B cell (primary cell): ENCODE results near the gene SHC4. TPM values are rescaled to one million over a fixed set of nuclear protein-coding genes. Genes with fewer than 3 reads are reported as not detected.

Source experiments
- ATAC-seq: fragments of 200-7000 bp; cut with Tn5 transposase; one replicate; pipeline ENCODE4 v1.10.0; 2021; ENCODE audit warnings: low read depth, mild to moderate bottlenecking, moderate number of reproducible peaks, moderate library complexity
- CTCF ChIA-PET: fragments of 350-600 bp; sonication (Branson Sonifier 250); formaldehyde crosslinking; loops from one replicate; lab custom pipeline; 2021; ENCODE audit warnings: antibody characterized with exemption, inconsistent platforms; lab: Charles Lee
- POLR2A ChIA-PET: fragments of 350-600 bp; sonication (Branson Sonifier 250); formaldehyde crosslinking; loops from one replicate; lab custom pipeline; 2021; ENCODE audit warnings: antibody characterized with exemption; lab: Charles Lee
- DNase-seq: peaks from one replicate; pipeline ENCODE4 v3.0.0; 2013
- H2AFZ ChIP-seq: 2 replicates; pipeline ENCODE4 v1.6.1; 2012; ENCODE audit warnings: mild to moderate bottlenecking, low read depth, low read length; ENCODE audit not compliant: insufficient read depth, poor library complexity, severe bottlenecking
- H3K27ac ChIP-seq, 2 donors: 1 replicate in 1 of 2; 2 replicates in 1 of 2; pipeline ENCODE4 v1.5.1; 2012 to 2013; ENCODE audit warnings: low read length in 2 of 2, mild to moderate bottlenecking in 2 of 2, moderate library complexity in 1 of 2
- H3K27me3 ChIP-seq, 4 experiments: fragments of 200-600 bp in 1 of 4; sonication (generic) in 1 of 4; replicated peaks in 1 of 4; 1 replicate in 2 of 4; 2 replicates in 2 of 4; pipeline versions ENCODE4 v1.6.1 to v1.7.0; 2013 to 2016; ENCODE audit warnings: low read length in 3 of 4, mild to moderate bottlenecking in 2 of 4, mixed read lengths in 1 of 4, moderate library complexity in 1 of 4; ENCODE audit not compliant: insufficient read depth in 4 of 4, control insufficient read depth in 3 of 4; ENCODE audit errors: control extremely low read depth in 1 of 4
- H3K36me3 ChIP-seq, 2 experiments: replicated peaks in 1 of 2; 1 replicate in 1 of 2; 2 replicates in 1 of 2; pipeline versions ENCODE4 v1.6.1 to v1.7.1; 2013; ENCODE audit warnings: low read length in 1 of 2; ENCODE audit not compliant: insufficient read depth in 2 of 2, control insufficient read depth in 1 of 2; ENCODE audit errors: control extremely low read depth in 1 of 2, extremely low read depth in 1 of 2
- H3K4me1 ChIP-seq, 2 donors: fragments of 200-600 bp in 1 of 2; sonication (generic) in 1 of 2; 1 replicate in 1 of 2; 2 replicates in 1 of 2; pipeline versions ENCODE4 v1.5.1 to v1.6.1; 2013 to 2017; ENCODE audit warnings: low read length in 2 of 2; ENCODE audit not compliant: control insufficient read depth in 2 of 2, insufficient read depth in 2 of 2
- H3K4me2 ChIP-seq: replicated peaks from 2 replicates; pipeline ENCODE3; 2012; ENCODE audit warnings: mild to moderate bottlenecking, low read depth, low read length; ENCODE audit not compliant: poor library complexity, severe bottlenecking
- H3K4me3 ChIP-seq, 5 experiments: fragments of 200-600 bp in 1 of 5; sonication (generic) in 1 of 5; 1 replicate in 3 of 5; 2 replicates in 2 of 5; pipeline versions ENCODE4 v1.5.1 to v1.7.0; 2011 to 2016; ENCODE audit warnings: low read length in 4 of 5, mild to moderate bottlenecking in 4 of 5, low read depth in 2 of 5, control low read depth in 1 of 5, moderate library complexity in 1 of 5; ENCODE audit not compliant: insufficient read depth in 1 of 5; ENCODE audit errors: control extremely low read depth in 1 of 5, extremely low read depth in 1 of 5
- H3K79me2 ChIP-seq: fragments of 200-600 bp; sonication (generic); one replicate; pipeline ENCODE4 v1.6.0; 2016; ENCODE audit warnings: low read length; ENCODE audit not compliant: control insufficient read depth, insufficient read depth
- H3K9ac ChIP-seq: fragments of 200-600 bp; sonication (generic); 2 replicates; pipeline ENCODE4 v1.6.1; 2017; ENCODE audit warnings: mild to moderate bottlenecking, low read length, moderate library complexity
- H3K9me3 ChIP-seq, 3 donors: one replicate each; pipeline versions ENCODE4 v1.6.1 to v1.7.1; 2013; ENCODE audit warnings: low read length in 2 of 3; ENCODE audit not compliant: control insufficient read depth in 2 of 3, insufficient read depth in 1 of 3; ENCODE audit errors: control extremely low read depth in 1 of 3
- H4K20me1 ChIP-seq: 2 replicates; pipeline ENCODE4 v1.6.0; 2012; ENCODE audit warnings: mild to moderate bottlenecking, low read length; ENCODE audit not compliant: insufficient read depth, control insufficient read depth, poor library complexity, severe bottlenecking
- H3K27ac Mint-ChIP-seq: one replicate; pipeline ENCODE4 v1.8.0; 2021; ENCODE audit warnings: mixed read lengths
- H3K27me3 Mint-ChIP-seq: one replicate; pipeline ENCODE4 v1.8.0; 2021; ENCODE audit warnings: mixed read lengths
- H3K4me1 Mint-ChIP-seq: one replicate; pipeline ENCODE4 v1.8.0; 2021; ENCODE audit warnings: mixed read lengths
- H3K4me3 Mint-ChIP-seq: one replicate; pipeline ENCODE4 v1.8.0; 2021; ENCODE audit warnings: mixed read lengths
- H3K9me3 Mint-ChIP-seq: one replicate; pipeline ENCODE4 v1.8.0; 2022; ENCODE audit warnings: mixed read lengths; ENCODE audit not compliant: insufficient read depth
- EZH2 ChIP-seq: IDR thresholded peaks from 2 replicates; pipeline ENCODE4 v1.6.1; 2012; ENCODE audit warnings: borderline replicate concordance, low read depth, mild to moderate bottlenecking, moderate library complexity, low read length; ENCODE audit not compliant: insufficient read depth, poor library complexity, severe bottlenecking
- WGBS: methylation state at CpG from one replicate; pipeline ENCODE4 v1.1.5; 2013; ENCODE audit warnings: missing lambda C conversion rate; ENCODE audit not compliant: insufficient coverage; 5-methylcytosine and 5-hydroxymethylcytosine counted together
- intact Hi-C: fragments of 100-400 bp; cut with micrococcal nuclease; formaldehyde crosslinking; loops from one replicate; pipeline ENCODE4 v1.10.0; 2022
- polyA plus RNA-seq: library from polyadenylated mRNA; depleted of rRNA; stranded (reverse); fragments of >200 nt; gene quantifications from 2 replicates; pipeline ENCODE4 v1.2.3, GENCODE V29; 2012
- total RNA-seq, 2 donors: library from RNA; stranded (reverse); fragments of 120-200 nt in 1 of 2; gene quantifications; 1 replicate in 1 of 2; 2 replicates in 1 of 2; pipeline versions ENCODE4 v1.2.3 to v1.2.4, GENCODE V29; 2013 to 2022
- TF ChIP-seq, protein P1 (sequence below): fragments of 200-600 bp; IDR thresholded peaks from one replicate; pipeline ENCODE4 v1.8.0; 2022; ENCODE audit warnings: antibody characterized with exemption, mild to moderate bottlenecking

SHC4 gene
- total and polyA plus RNA-seq, 2 donors (not counting 1 experiment from before 2014, with no cell fraction given), result 0.04 to 0.69 TPM

DNA sequence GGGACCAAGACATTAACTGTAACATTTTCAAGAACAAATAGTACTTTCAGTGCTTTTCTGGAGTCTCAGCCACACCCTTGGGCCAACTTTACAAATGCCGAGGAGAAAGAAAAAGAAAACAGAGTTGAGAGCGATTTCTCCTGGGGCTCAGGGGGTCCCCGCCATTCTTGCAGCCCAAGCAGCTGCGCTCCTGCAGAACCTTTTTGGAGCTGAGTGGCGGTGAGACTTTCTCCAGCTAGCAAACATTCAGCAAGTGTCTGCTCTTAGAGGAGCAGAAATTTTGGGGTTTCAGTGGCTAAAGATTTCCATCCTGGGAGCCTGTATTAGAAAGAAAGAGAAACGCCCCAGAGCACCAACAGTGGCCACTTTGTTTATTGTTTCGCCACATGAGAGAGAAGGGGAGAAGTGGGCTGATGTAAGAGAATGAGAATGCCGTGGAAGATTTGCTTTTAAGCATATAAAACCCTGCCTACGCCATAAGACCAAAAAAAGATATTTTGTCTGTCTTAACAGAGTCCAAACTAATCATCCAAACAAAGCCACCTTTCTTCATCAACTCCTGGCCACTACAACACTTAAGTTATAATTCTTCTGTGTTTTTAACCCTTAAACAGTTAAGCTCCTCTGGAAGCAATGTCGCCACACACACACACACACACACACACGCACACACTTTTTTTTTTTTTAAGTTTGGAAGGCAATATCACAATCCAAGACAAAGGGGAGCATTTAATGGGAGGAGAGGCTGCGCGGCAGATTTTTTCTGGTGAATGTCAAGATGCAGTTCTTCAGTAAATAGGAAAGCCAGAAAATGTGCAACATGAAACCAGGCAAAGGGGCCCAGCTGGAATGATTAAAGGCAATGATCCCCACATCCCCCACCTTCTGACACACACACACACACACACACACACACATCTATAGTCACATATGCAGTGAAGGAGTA is 66.6 kb downstream of the SHC4 start:
- DNase-seq (no peak), ATAC-seq (no peak)
- Histone ChIP-seq H3K27ac (no peak overlapping the region), H2AFZ (no peak overlapping the region), H3K9ac (no peak overlapping the region), H3K79me2 (no peaks in the 10 kb centered on the region), H4K20me1 (no peaks in the 10 kb centered on the region), H3K4me1 (no peaks in the 10 kb centered on the region), H3K9me3 (no peaks in the 10 kb centered on the region), H3K36me3 (no peaks in the 10 kb centered on the region), H3K4me2 (no peak overlapping the region), H3K27me3 (peaks cover 0 to 12% (median 2%) of the 10 kb centered on the region in 4 experiments), H3K4me3 (no peak overlapping the region)
- intact Hi-C loops, result no loop called here
- no peak overlapping the region for H3K4me3 Mint-ChIP-seq
- CTCF ChIA-PET, result interaction anchor here (1.0 to 1.3 kb wide), 2 partner anchors 35 to 525 kb away, joined by 3 to 4 read pairs; no protein-coding TSS in a partner anchor
- H3K27ac Mint-ChIP-seq, result no peak overlapping the region
- H3K4me1 Mint-ChIP-seq, result no peaks in the 10 kb centered on the region
- TF ChIP-seq, protein P1, sequence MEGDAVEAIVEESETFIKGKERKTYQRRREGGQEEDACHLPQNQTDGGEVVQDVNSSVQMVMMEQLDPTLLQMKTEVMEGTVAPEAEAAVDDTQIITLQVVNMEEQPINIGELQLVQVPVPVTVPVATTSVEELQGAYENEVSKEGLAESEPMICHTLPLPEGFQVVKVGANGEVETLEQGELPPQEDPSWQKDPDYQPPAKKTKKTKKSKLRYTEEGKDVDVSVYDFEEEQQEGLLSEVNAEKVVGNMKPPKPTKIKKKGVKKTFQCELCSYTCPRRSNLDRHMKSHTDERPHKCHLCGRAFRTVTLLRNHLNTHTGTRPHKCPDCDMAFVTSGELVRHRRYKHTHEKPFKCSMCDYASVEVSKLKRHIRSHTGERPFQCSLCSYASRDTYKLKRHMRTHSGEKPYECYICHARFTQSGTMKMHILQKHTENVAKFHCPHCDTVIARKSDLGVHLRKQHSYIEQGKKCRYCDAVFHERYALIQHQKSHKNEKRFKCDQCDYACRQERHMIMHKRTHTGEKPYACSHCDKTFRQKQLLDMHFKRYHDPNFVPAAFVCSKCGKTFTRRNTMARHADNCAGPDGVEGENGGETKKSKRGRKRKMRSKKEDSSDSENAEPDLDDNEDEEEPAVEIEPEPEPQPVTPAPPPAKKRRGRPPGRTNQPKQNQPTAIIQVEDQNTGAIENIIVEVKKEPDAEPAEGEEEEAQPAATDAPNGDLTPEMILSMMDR, result no peak
- TF ChIP-seq EZH2, result no peak
- POLR2A ChIA-PET, result no interaction called here
- H3K27me3 Mint-ChIP-seq, result peaks cover 41% of the 10 kb centered on the region
- no peaks in the 10 kb centered on the region for H3K9me3 Mint-ChIP-seq
- 97% methylated on average over 7 of the region's 13 CpGs for WGBS

DNA sequence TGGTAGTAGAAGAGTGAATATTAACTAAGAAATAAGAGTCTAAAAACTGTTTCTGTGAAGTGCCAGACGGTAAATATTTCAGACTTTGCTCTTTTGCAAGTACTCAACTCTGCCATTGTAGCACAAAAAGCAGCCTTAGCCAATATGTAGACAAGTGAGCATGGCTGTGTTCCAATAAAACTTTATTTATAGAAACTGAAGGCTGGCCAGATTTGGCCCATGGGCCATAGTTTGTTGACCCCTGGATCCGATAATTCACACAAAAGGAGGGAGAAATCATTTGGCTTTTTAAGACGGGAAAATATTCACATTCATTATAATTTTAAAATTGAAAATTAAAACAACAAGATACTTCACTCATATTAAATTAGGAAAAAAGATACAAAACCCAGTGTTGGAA is 70.4 kb downstream of the SHC4 start:
- Histone ChIP-seq H3K27me3 (peaks cover 0 to 9% (median 2%) of the 10 kb centered on the region in 4 experiments), H2AFZ (no peak overlapping the region), H3K9ac (no peak overlapping the region), H3K27ac (no peak overlapping the region), H3K36me3 (no peaks in the 10 kb centered on the region), H3K4me1 (no peaks in the 10 kb centered on the region), H3K4me2 (no peak overlapping the region), H3K4me3 (no peak overlapping the region), H4K20me1 (no peaks in the 10 kb centered on the region), H3K79me2 (no peaks in the 10 kb centered on the region), H3K9me3 (no peaks in the 10 kb centered on the region)
- CTCF ChIA-PET, result no interaction called here
- POLR2A ChIA-PET, result no interaction called here
- Mint-ChIP-seq H3K27ac (no peak overlapping the region), H3K4me1 (no peaks in the 10 kb centered on the region), H3K9me3 (no peaks in the 10 kb centered on the region), H3K4me3 (no peak overlapping the region), H3K27me3 (peaks cover 42% of the 10 kb centered on the region)
- TF ChIP-seq EZH2, result no peak
- TF ChIP-seq, protein P1, result no peak
- no CpG with 5 or more reads among the region's 3 CpGs for WGBS
- intact Hi-C loops, result no loop called here
- ATAC-seq, result no peak
- DNase-seq, result no peak
